Ovary (tissue), 9 donors: ENCODE measurements around the gene OR1E2. TPM values are rescaled to one million over a fixed set of nuclear protein-coding genes. Genes with fewer than 3 reads are reported as not detected.
"Not testable (repeated sequence)": the region's sequence is repeated elsewhere in the genome, so short reads cannot be mapped to it uniquely, and the experiment has no call there.

Experiments
- DNase-seq, 5 donors: peaks; one replicate each; pipeline ENCODE4 v3.0.0-alpha.2; 2019 to 2020
- H3K27ac ChIP-seq, 2 donors: fragments of 200-600 bp; one replicate each; pipeline versions ENCODE4 v1.5.1 to v1.8.0; 2019 to 2022
- H3K27me3 ChIP-seq: fragments of 200-600 bp; one replicate; pipeline ENCODE4 v1.8.0; 2022
- H3K36me3 ChIP-seq: fragments of 200-600 bp; sonication (generic); one replicate; pipeline ENCODE4 v1.5.1; 2019
- H3K4me1 ChIP-seq: one replicate; pipeline ENCODE4 v1.8.1; 2013; ENCODE audit warnings: mild to moderate bottlenecking, moderate library complexity; ENCODE audit not compliant: insufficient read depth
- H3K4me3 ChIP-seq: fragments of 200-600 bp; sonication (generic); one replicate; pipeline ENCODE4 v1.5.1; 2017
- H3K9me3 ChIP-seq, 2 donors: fragments of 200-600 bp in 1 of 2; sonication (generic) in 1 of 2; one replicate each; pipeline versions ENCODE4 v1.5.1 to v1.8.1; 2013 to 2019; ENCODE audit warnings: mild to moderate bottlenecking in 1 of 2, moderate library complexity in 1 of 2
- EP300 ChIP-seq: sonication (generic); formaldehyde crosslinking; IDR thresholded peaks from one replicate; pipeline ENCODE4 v1.6.1; 2017; ENCODE audit warnings: antibody characterized with exemption
- POLR2A ChIP-seq: fragments of 450-650 bp; IDR thresholded peaks from one replicate; pipeline ENCODE4 v1.6.1; 2017; ENCODE audit warnings: antibody characterized with exemption, mild to moderate bottlenecking, moderate library complexity
- WGBS, 3 donors: extraction: QIAGEN DNeasy Blood & Tissue Kit in 1 of 3; methylation state at CpG; one replicate each; pipeline versions ENCODE4 v1.1.5 to v1.1.7; 2013 to 2017; 5-methylcytosine and 5-hydroxymethylcytosine counted together
- intact Hi-C, 4 donors: fragments of 100-400 bp; cut with DNase I; formaldehyde crosslinking; loops; one replicate each; pipeline versions ENCODE4 v1.11.0 to v1.15.1; 2022 to 2023
- polyA plus RNA-seq, 2 donors: library from polyadenylated mRNA; stranded (reverse); fragments of 200-250 nt in 1 of 2; fragments of 350-450 nt in 1 of 2; fragmentation: Illumina TruSeq in 1 of 2; extraction: RNeasy Lipid Tissue Mini Kit (QIAGEN cat#74804) in 1 of 2; gene quantifications; one replicate each; pipeline ENCODE4 v1.2.3, GENCODE V29; 2013 to 2014
- total RNA-seq, 7 donors: library from RNA; depleted of rRNA in 2 of 7; stranded (reverse); fragments of >200 nt in 2 of 7; fragmentation: NEBNext Ultra II Directional in 3 of 7; extraction: Animal tissue kit (Norgen Biotek cat#: 25700) in 3 of 7; gene quantifications; one replicate each; pipeline versions ENCODE4 v1.1.0 to v1.2.4, GENCODE V29; 2016 to 2023
- TF ChIP-seq, protein P1 (sequence below), 3 donors: fragments of 450-650 bp in 2 of 3; fragments of 200-600 bp in 1 of 3; IDR thresholded peaks; one replicate each; pipeline versions ENCODE4 v1.5.1 to v1.8.0; 2016 to 2022; ENCODE audit warnings: antibody characterized with exemption in 3 of 3, mild to moderate bottlenecking in 1 of 3
- donor health status: DM: no; HTN: no; CAD: no; lungs with moderate emphysema.
- donor health status: DM: no; HTN: no; CAD: no.
- donor health status: Bipolar disorder and iron deficiency.
- donor health status: DM: yes; HTN: yes; CAD: no.
- donor health status: DM: no; HTN: no; CAD: no.
- donor health status: DM: yes; HTN: yes; CAD: no.

The OR1E2 gene
- total and polyA plus RNA-seq, 9 donors, result not detected

DNA sequence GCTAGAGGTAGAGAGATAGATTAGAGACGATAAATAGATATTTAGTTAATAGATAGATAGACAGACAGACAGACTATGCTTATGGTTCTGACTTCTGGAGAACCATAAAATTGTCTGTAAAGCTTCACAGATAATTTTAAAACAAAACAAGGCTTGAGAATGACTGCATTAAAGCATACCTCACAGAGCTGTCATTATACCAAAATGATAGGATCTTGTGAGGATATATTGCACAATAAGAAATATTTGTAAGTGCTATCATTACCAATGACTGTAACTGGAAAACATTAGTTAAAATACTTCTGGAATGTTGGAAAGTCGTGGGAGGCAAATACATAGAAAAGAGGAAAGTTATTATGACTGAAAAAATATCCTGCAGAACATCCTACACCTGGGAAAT, 31.9 kb downstream of the OR1E2 start:
- no peak for DNase-seq
- H3K4me3 ChIP-seq, result no peak overlapping the region
- no peaks in the 10 kb centered on the region for H3K9me3 ChIP-seq
- TF ChIP-seq POLR2A (no peak), EP300 (no peak)
- TF ChIP-seq, protein P1, sequence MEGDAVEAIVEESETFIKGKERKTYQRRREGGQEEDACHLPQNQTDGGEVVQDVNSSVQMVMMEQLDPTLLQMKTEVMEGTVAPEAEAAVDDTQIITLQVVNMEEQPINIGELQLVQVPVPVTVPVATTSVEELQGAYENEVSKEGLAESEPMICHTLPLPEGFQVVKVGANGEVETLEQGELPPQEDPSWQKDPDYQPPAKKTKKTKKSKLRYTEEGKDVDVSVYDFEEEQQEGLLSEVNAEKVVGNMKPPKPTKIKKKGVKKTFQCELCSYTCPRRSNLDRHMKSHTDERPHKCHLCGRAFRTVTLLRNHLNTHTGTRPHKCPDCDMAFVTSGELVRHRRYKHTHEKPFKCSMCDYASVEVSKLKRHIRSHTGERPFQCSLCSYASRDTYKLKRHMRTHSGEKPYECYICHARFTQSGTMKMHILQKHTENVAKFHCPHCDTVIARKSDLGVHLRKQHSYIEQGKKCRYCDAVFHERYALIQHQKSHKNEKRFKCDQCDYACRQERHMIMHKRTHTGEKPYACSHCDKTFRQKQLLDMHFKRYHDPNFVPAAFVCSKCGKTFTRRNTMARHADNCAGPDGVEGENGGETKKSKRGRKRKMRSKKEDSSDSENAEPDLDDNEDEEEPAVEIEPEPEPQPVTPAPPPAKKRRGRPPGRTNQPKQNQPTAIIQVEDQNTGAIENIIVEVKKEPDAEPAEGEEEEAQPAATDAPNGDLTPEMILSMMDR (IDR thresholded peaks at IDR 0.05), result no peak
- H3K4me1 ChIP-seq, result no peaks in the 10 kb centered on the region
- H3K27ac ChIP-seq, result no peak overlapping the region
- WGBS, 3 donors, result 49 to 60% (median 51%) methylated on average over 2 of the region's 2 CpGs
- intact Hi-C loops, result no loop called here
- H3K36me3 ChIP-seq, result no peaks in the 10 kb centered on the region
- H3K27me3 ChIP-seq, result no peaks in the 10 kb centered on the region

DNA sequence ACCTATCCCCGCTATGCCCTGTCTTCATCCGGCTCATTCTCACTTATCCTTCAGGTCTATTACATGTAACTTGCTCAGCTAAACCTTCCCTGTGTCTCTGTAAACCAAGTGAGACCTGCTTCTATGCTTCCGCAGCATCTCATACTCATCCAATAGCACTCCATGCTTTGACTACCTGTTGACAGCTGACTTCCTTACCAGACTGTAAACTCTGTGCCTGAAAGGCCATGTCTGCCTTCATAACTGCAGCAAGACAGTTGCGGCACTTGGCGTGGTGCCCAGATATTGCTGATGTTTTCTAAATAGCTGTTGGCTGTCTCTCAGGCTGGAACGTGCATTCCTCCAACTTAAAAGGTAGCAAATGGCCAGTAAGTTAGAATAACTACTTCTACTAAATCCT, 33.6 kb downstream of the OR1E2 start:
- no peaks in the 10 kb centered on the region for H3K9me3 ChIP-seq
- no peaks in the 10 kb centered on the region for H3K4me1 ChIP-seq
- H3K36me3 ChIP-seq, result no peaks in the 10 kb centered on the region
- H3K4me3 ChIP-seq, result no peak overlapping the region
- WGBS, 3 donors, result 37 to 51% (median 38%) methylated on average over 6 of the region's 6 CpGs
- no peaks in the 10 kb centered on the region for H3K27me3 ChIP-seq
- DNase-seq, result no peak
- no peak for TF ChIP-seq EP300
- no peak for TF ChIP-seq POLR2A
- TF ChIP-seq, protein P1 (IDR thresholded peaks at IDR 0.05), result no peak
- H3K27ac ChIP-seq, result no peak overlapping the region
- intact Hi-C loops, result no loop called here

DNA sequence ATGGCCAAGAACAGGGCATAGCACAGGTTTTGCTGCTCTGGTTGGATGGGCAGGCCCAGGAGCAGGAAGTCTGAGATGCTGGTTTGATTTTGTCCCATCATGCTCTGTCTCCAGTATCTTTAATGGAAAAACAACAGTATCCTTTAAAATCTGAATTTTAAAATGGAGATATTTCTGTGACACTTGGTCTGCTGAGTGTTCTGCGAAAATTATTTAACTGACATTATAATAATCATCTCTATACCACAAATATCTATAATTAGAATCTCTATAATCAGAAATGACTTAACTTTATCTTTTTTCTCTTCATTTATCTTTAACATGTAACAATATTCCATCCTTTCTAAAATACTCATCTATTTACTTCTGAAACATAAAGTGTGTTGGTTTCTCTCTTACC, 35.3 kb downstream of the OR1E2 start, which contains the start of gene OR1E1:
Gene OR1E1 (minus strand): TSS at position 101 of the 400 bp plus-strand sequence. CDS start 0 bp downstream, at position 101.
- Histone ChIP-seq H3K27me3 (no peaks in the 10 kb centered on the region), H3K9me3 (no peaks in the 10 kb centered on the region), H3K4me3 (no peak within 1 kb of the TSS), H3K27ac (no peak within 1 kb of the TSS), H3K36me3 (no peaks in the 10 kb centered on the region), H3K4me1 (no peaks in the 10 kb centered on the region)
- 85 to 94% (median 93%) methylated on average over 1 of the region's 1 CpG for WGBS, 3 donors
- DNase-seq, result no peak
- TF ChIP-seq EP300 (no peak), POLR2A (no peak)
- TF ChIP-seq, protein P1 (IDR thresholded peaks at IDR 0.05), result no peak
- intact Hi-C loops, result no loop called here

DNA sequence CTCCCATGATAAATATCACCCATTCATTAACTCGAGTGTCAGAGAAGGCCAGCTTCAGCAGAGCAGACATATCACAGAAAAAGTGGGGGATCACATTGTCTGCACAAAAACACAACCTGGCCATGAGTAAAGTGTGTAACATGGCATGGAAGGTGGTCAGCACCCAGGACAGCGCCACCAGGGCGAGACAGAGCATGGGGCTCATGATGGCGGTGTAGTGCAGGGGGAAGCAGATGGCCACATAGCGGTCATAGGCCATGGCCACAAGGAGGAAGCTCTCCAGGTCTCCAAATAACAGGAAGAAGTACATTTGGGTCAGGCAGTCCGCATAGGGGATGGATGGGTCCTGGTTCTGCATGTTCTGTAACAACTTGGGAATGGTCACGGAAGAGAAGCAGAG, 35.8 kb downstream of the OR1E2 start:
- intact Hi-C loops, H3K27me3 ChIP-seq, DNase-seq, H3K4me1 ChIP-seq, H3K9me3 ChIP-seq, H3K27ac ChIP-seq, H3K4me3 ChIP-seq, H3K36me3 ChIP-seq: not testable (repeated sequence)
- WGBS, 3 donors, result 38 to 44% (median 41%) methylated on average over 7 of the region's 7 CpGs

DNA sequence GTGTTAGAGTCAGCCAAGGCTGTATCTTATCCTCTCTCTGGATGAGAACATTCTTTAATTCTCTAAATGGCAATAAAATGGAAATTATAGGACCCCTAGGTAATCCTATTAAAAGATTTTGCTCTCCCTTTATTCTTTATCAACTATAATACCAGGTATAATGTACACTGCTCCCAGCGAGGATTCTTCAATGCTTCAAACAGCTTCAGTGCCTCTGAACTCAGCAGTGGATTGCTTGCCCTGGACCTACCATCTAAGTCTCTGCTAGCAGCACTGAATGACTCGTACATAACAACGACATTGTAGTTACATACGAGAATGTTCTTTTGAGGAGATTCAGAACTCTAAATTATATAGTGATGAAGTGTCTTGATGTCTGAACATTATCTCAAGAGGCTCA, 43.9 kb downstream of the OR1E2 start:
- intact Hi-C loops, result no loop called here
- H3K9me3 ChIP-seq, result no peaks in the 10 kb centered on the region
- 61 to 65% (median 63%) methylated on average over 4 of the region's 4 CpGs for WGBS, 3 donors
- TF ChIP-seq POLR2A (no peak), EP300 (no peak)
- TF ChIP-seq, protein P1 (IDR thresholded peaks at IDR 0.05), result no peak
- no peaks in the 10 kb centered on the region for H3K27me3 ChIP-seq
- H3K36me3 ChIP-seq, result no peaks in the 10 kb centered on the region
- no peak overlapping the region for H3K4me3 ChIP-seq
- no peak for DNase-seq
- no peaks in the 10 kb centered on the region for H3K4me1 ChIP-seq
- H3K27ac ChIP-seq, result no peak overlapping the region
